GM23338 (cell line): ENCODE data around the gene TCTN3. TPM values are rescaled to one million over a fixed set of nuclear protein-coding genes. Genes with fewer than 3 reads are reported as not detected.

ENCODE experiments used
- ATAC-seq: fragments of 200-7000 bp; cut with Tn5 transposase; 3 replicates; pipeline ENCODE4 v1.9.1; 2020
- DNase-seq: peaks from one replicate; pipeline ENCODE4 v3.0.0-alpha.2; 2015; ENCODE audit warnings: low spot score
- H2AFZ ChIP-seq: fragments of 200-600 bp; sonication (generic); 2 replicates; pipeline ENCODE4 v1.8.0; 2016; ENCODE audit warnings: antibody characterized with exemption, mild to moderate bottlenecking, moderate library complexity
- H3F3A ChIP-seq: fragments of 200-600 bp; sonication (generic); replicated peaks from 2 replicates; pipeline ENCODE4 v1.8.0; 2017; ENCODE audit warnings: antibody characterized with exemption, mixed run types, low read depth
- H3K27ac ChIP-seq: fragments of 200-600 bp; sonication (generic); 2 replicates; pipeline ENCODE4 v1.6.1; 2016; ENCODE audit warnings: low read depth
- H3K27me3 ChIP-seq: fragments of 200-600 bp; sonication (generic); 2 replicates; pipeline ENCODE4 v1.8.0; 2016; ENCODE audit warnings: mild to moderate bottlenecking, mixed run types, moderate library complexity; ENCODE audit not compliant: insufficient read depth
- H3K36me3 ChIP-seq: fragments of 200-600 bp; sonication (generic); 2 replicates; pipeline ENCODE4 v1.8.0; 2016; ENCODE audit warnings: mild to moderate bottlenecking; ENCODE audit not compliant: insufficient read depth
- H3K4me1 ChIP-seq: fragments of 200-600 bp; sonication (generic); 2 replicates; pipeline ENCODE4 v1.8.0; 2016; ENCODE audit warnings: mild to moderate bottlenecking, moderate library complexity; ENCODE audit not compliant: insufficient read depth
- H3K4me2 ChIP-seq: fragments of 200-600 bp; sonication (generic); 2 replicates; pipeline ENCODE4 v1.7.1; 2017; ENCODE audit warnings: mixed run types
- H3K4me3 ChIP-seq: fragments of 200-600 bp; sonication (generic); 2 replicates; pipeline ENCODE4 v1.6.1; 2016; ENCODE audit warnings: mixed run types
- H3K79me2 ChIP-seq: fragments of 200-600 bp; sonication (generic); replicated peaks from 2 replicates; pipeline ENCODE4 v1.8.0; 2017; ENCODE audit warnings: mild to moderate bottlenecking; ENCODE audit not compliant: insufficient read depth
- H3K9me2 ChIP-seq: fragments of 200-600 bp; sonication (generic); 2 replicates; pipeline ENCODE4 v1.8.0; 2017; ENCODE audit not compliant: insufficient read depth
- H4K20me1 ChIP-seq: fragments of 200-600 bp; sonication (generic); replicated peaks from 2 replicates; pipeline ENCODE4 v1.8.0; 2017; ENCODE audit warnings: mild to moderate bottlenecking; ENCODE audit not compliant: insufficient read depth
- H3K27ac Mint-ChIP-seq: 2 replicates; pipeline ENCODE4 v1.8.0; 2020; ENCODE audit warnings: inconsistent platforms, mild to moderate bottlenecking, moderate library complexity, mixed read lengths
- H3K27me3 Mint-ChIP-seq: 3 replicates; pipeline ENCODE4 v1.8.0; 2022; ENCODE audit warnings: low read depth, mild to moderate bottlenecking, moderate library complexity, mixed read lengths, inconsistent platforms; ENCODE audit not compliant: insufficient read depth, poor library complexity
- H3K36me3 Mint-ChIP-seq: 3 replicates; pipeline ENCODE4 v1.8.0; 2021; ENCODE audit warnings: low read depth, mild to moderate bottlenecking, inconsistent platforms, moderate library complexity, mixed read lengths
- H3K4me1 Mint-ChIP-seq: 3 replicates; pipeline ENCODE4 v1.8.0; 2020; ENCODE audit warnings: mild to moderate bottlenecking, inconsistent platforms, mixed read lengths
- H3K4me3 Mint-ChIP-seq: 3 replicates; pipeline ENCODE4 v1.8.0; 2021; ENCODE audit warnings: moderate library complexity, mild to moderate bottlenecking, inconsistent platforms, mixed read lengths
- H3K9me3 Mint-ChIP-seq: 3 replicates; pipeline ENCODE4 v1.8.0; 2020; ENCODE audit warnings: moderate library complexity, mild to moderate bottlenecking, inconsistent platforms, mixed read lengths
- CREB1 ChIP-seq: fragments of 250-450 bp; sonication (Bioruptor Pico); IDR thresholded peaks from 2 replicates; pipeline ENCODE4 v1.5.0; 2020; ENCODE audit warnings: low read depth, mild to moderate bottlenecking, moderate library complexity
- EZH2 ChIP-seq: fragments of 200-600 bp; sonication (generic); IDR thresholded peaks from one replicate; pipeline ENCODE4 v1.8.0; 2017; ENCODE audit warnings: antibody characterized with exemption, mild to moderate bottlenecking, low read depth; ENCODE audit not compliant: unreplicated experiment
- NANOG ChIP-seq: IDR thresholded peaks from 2 replicates; pipeline ENCODE4 v1.6.1; 2016; ENCODE audit warnings: antibody characterized with exemption, borderline replicate concordance
- POLR2AphosphoS5 ChIP-seq: IDR thresholded peaks from 2 replicates; pipeline ENCODE4 v1.6.1; 2016; ENCODE audit warnings: antibody characterized with exemption, low read depth
- STAT1 ChIP-seq: IDR thresholded peaks from one replicate; pipeline ENCODE4 v1.6.1; 2016; ENCODE audit warnings: antibody characterized with exemption; ENCODE audit not compliant: unreplicated experiment
- polyA plus RNA-seq: library from polyadenylated mRNA; unstranded; fragments of >200 nt; fragmentation: Nextera tagmentation; extraction: Ambion mirVana; gene quantifications from 2 replicates; pipeline ENCODE4 v1.2.1, GENCODE V29; 2016
- total RNA-seq: library from RNA; depleted of rRNA; stranded (reverse); fragments of >200 nt; shearing (Covaris generic); gene quantifications from 2 replicates; pipeline ENCODE4 v1.2.3, GENCODE V29; 2014
- TF ChIP-seq, protein P1 (sequence below), 2 experiments: fragments of 200-600 bp in 1 of 2; sonication (generic) in 1 of 2; conservative IDR thresholded peaks; 2 replicates each; pipeline versions ENCODE4 v1.5.1 to v1.6.1; 2016 to 2017; ENCODE audit warnings: antibody characterized with exemption in 2 of 2, low read depth in 2 of 2, mild to moderate bottlenecking in 2 of 2, moderate library complexity in 1 of 2
- TF ChIP-seq, protein P2 (sequence below): fragments of 250-450 bp; sonication (Bioruptor Pico); IDR thresholded peaks from 2 replicates; pipeline ENCODE4 v1.5.0; 2020; ENCODE audit warnings: mild to moderate bottlenecking, moderate library complexity

Gene TCTN3
- total and polyA plus RNA-seq, 2 experiments from 2014 or later = 29.7 to 32.4 TPM

DNA sequence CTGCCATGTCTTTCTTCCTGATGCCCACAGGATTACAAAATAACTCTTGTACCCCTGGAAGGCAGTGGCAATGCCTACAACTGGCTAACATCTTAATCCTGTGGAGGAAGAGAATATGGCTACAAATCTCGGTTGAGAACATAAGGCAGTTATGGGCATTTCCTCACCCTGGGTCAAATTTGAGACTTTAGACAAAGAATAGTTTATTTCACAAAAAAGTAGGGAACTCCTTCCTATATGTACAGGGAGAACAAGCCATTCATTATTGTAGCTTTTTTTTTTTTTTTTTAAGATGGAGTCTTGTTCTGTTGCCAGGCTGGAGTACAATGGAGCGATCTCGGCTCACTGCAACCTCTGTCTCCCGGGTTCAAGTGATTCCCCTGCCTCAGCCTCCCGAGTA lies 39.8 kb downstream of the TCTN3 start:
- H3K27me3 ChIP-seq = no peaks in the 10 kb centered on the region
- Mint-ChIP-seq H3K36me3 (peaks cover 43% of the 10 kb centered on the region), H3K27me3 (peaks cover 4% of the 10 kb centered on the region), H3K4me3 (no peak overlapping the region), H3K4me1 (peaks cover 20% of the 10 kb centered on the region), H3K9me3 (peaks cover 6% of the 10 kb centered on the region; the same call in 1 of the 3 replicates), H3K27ac (no peak overlapping the region)
- peaks cover 16% of the 10 kb centered on the region for H3K4me1 ChIP-seq
- no peak overlapping the region for H3K4me3 ChIP-seq
- no peak overlapping the region for H3K27ac ChIP-seq
- no peaks in the 10 kb centered on the region; the same call in 1 of the 2 replicates for H3F3A ChIP-seq
- no peak overlapping the region for H2AFZ ChIP-seq
- H4K20me1 ChIP-seq = peaks cover 3% of the 10 kb centered on the region
- no peak for TF ChIP-seq EZH2
- TF ChIP-seq, protein P1, sequence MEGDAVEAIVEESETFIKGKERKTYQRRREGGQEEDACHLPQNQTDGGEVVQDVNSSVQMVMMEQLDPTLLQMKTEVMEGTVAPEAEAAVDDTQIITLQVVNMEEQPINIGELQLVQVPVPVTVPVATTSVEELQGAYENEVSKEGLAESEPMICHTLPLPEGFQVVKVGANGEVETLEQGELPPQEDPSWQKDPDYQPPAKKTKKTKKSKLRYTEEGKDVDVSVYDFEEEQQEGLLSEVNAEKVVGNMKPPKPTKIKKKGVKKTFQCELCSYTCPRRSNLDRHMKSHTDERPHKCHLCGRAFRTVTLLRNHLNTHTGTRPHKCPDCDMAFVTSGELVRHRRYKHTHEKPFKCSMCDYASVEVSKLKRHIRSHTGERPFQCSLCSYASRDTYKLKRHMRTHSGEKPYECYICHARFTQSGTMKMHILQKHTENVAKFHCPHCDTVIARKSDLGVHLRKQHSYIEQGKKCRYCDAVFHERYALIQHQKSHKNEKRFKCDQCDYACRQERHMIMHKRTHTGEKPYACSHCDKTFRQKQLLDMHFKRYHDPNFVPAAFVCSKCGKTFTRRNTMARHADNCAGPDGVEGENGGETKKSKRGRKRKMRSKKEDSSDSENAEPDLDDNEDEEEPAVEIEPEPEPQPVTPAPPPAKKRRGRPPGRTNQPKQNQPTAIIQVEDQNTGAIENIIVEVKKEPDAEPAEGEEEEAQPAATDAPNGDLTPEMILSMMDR (conservative IDR thresholded peaks at IDR 0.05; ENCODE audit: low read depth in 2 of 2) = no peak
- no peak for TF ChIP-seq CREB1 (CRISPR knock-in tag)
- no peak for TF ChIP-seq NANOG
- TF ChIP-seq STAT1 = no peak
- TF ChIP-seq, protein P2, sequence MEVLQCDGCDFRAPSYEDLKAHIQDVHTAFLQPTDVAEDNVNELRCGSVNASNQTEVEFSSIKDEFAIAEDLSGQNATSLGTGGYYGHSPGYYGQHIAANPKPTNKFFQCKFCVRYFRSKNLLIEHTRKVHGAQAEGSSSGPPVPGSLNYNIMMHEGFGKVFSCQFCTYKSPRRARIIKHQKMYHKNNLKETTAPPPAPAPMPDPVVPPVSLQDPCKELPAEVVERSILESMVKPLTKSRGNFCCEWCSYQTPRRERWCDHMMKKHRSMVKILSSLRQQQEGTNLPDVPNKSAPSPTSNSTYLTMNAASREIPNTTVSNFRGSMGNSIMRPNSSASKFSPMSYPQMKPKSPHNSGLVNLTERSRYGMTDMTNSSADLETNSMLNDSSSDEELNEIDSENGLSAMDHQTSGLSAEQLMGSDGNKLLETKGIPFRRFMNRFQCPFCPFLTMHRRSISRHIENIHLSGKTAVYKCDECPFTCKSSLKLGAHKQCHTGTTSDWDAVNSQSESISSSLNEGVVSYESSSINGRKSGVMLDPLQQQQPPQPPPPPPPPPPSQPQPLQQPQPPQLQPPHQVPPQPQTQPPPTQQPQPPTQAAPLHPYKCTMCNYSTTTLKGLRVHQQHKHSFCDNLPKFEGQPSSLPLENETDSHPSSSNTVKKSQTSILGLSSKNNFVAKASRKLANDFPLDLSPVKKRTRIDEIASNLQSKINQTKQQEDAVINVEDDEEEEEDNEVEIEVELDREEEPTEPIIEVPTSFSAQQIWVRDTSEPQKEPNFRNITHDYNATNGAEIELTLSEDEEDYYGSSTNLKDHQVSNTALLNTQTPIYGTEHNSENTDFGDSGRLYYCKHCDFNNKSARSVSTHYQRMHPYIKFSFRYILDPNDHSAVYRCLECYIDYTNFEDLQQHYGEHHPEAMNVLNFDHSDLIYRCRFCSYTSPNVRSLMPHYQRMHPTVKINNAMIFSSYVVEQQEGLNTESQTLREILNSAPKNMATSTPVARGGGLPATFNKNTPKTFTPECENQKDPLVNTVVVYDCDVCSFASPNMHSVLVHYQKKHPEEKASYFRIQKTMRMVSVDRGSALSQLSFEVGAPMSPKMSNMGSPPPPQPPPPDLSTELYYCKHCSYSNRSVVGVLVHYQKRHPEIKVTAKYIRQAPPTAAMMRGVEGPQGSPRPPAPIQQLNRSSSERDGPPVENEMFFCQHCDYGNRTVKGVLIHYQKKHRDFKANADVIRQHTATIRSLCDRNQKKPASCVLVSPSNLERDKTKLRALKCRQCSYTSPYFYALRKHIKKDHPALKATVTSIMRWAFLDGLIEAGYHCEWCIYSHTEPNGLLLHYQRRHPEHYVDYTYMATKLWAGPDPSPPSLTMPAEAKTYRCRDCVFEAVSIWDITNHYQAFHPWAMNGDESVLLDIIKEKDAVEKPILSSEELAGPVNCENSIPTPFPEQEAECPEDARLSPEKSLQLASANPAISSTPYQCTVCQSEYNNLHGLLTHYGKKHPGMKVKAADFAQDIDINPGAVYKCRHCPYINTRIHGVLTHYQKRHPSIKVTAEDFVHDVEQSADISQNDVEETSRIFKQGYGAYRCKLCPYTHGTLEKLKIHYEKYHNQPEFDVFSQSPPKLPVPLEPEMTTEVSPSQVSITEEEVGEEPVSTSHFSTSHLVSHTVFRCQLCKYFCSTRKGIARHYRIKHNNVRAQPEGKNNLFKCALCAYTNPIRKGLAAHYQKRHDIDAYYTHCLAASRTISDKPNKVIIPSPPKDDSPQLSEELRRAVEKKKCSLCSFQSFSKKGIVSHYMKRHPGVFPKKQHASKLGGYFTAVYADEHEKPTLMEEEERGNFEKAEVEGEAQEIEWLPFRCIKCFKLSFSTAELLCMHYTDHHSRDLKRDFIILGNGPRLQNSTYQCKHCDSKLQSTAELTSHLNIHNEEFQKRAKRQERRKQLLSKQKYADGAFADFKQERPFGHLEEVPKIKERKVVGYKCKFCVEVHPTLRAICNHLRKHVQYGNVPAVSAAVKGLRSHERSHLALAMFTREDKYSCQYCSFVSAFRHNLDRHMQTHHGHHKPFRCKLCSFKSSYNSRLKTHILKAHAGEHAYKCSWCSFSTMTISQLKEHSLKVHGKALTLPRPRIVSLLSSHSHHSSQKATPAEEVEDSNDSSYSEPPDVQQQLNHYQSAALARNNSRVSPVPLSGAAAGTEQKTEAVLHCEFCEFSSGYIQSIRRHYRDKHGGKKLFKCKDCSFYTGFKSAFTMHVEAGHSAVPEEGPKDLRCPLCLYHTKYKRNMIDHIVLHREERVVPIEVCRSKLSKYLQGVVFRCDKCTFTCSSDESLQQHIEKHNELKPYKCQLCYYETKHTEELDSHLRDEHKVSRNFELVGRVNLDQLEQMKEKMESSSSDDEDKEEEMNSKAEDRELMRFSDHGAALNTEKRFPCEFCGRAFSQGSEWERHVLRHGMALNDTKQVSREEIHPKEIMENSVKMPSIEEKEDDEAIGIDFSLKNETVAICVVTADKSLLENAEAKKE (CRISPR knock-in tag) = no peak
- TF ChIP-seq POLR2AphosphoS5 = no peak
- H3K4me2 ChIP-seq = no peak overlapping the region
- no peak for ATAC-seq
- no peaks in the 10 kb centered on the region for H3K9me2 ChIP-seq
- peaks cover 64% of the 10 kb centered on the region for H3K79me2 ChIP-seq
- peaks cover 20% of the 10 kb centered on the region; the same call in 1 of the 2 replicates for H3K36me3 ChIP-seq
- no peak for DNase-seq
